Mesenchymal stem cell (in vitro differentiated cells and primary cell): ENCODE results near the gene PARD3.
A peak's percentile ranks its signal among the peaks of the same experiment; 100 is the strongest.

Experiments
- DNase-seq: peaks from one replicate; pipeline ENCODE4 v3.0.0-alpha.2; 2013
- H2AFZ ChIP-seq: one replicate; pipeline ENCODE4 v1.6.1; 2013; ENCODE audit warnings: low read depth, mild to moderate bottlenecking, control low read depth, inconsistent platforms, low read length, moderate library complexity
- H2AK5ac ChIP-seq: 2 replicates; pipeline ENCODE4 v1.6.1; 2013; ENCODE audit warnings: low read length, moderate library complexity, mild to moderate bottlenecking, inconsistent platforms; ENCODE audit not compliant: severe bottlenecking
- H2BK120ac ChIP-seq: one replicate; pipeline ENCODE4 v1.6.1; 2013; ENCODE audit warnings: low read depth, mild to moderate bottlenecking, inconsistent platforms, low read length, moderate library complexity
- H2BK12ac ChIP-seq, 2 experiments: one replicate each; pipeline ENCODE4 v1.6.1; 2013; ENCODE audit warnings: inconsistent platforms in 2 of 2, low read length in 2 of 2, mild to moderate bottlenecking in 2 of 2, moderate library complexity in 2 of 2, control low read depth in 1 of 2
- H2BK15ac ChIP-seq: one replicate; pipeline ENCODE4 v1.6.1; 2013; ENCODE audit warnings: mild to moderate bottlenecking, low read depth, inconsistent platforms; ENCODE audit not compliant: poor library complexity, severe bottlenecking
- H2BK5ac ChIP-seq: 2 replicates; pipeline ENCODE4 v1.6.1; 2013; ENCODE audit warnings: low read depth, mild to moderate bottlenecking, low read length, control low read depth, inconsistent platforms; ENCODE audit not compliant: poor library complexity, severe bottlenecking
- H3K14ac ChIP-seq, 2 experiments: one replicate each; pipeline ENCODE4 v1.6.1; 2013; ENCODE audit warnings: inconsistent platforms in 2 of 2, low read length in 2 of 2, control low read depth in 1 of 2, mild to moderate bottlenecking in 1 of 2, moderate library complexity in 1 of 2
- H3K18ac ChIP-seq, 2 experiments: one replicate each; pipeline ENCODE4 v1.6.1; 2013; ENCODE audit warnings: inconsistent platforms in 2 of 2, low read length in 2 of 2, control low read depth in 1 of 2, low read depth in 1 of 2, mild to moderate bottlenecking in 1 of 2
- H3K23ac ChIP-seq, 2 experiments: one replicate each; pipeline ENCODE4 v1.6.1; 2013; ENCODE audit warnings: inconsistent platforms in 2 of 2, low read length in 2 of 2, mild to moderate bottlenecking in 2 of 2, moderate library complexity in 2 of 2, control low read depth in 1 of 2
- H3K27ac ChIP-seq: 2 replicates; pipeline ENCODE4 v1.5.1; 2013; ENCODE audit warnings: mild to moderate bottlenecking, moderate library complexity, low read length, control low read depth, inconsistent platforms; ENCODE audit not compliant: poor library complexity, severe bottlenecking
- H3K27me3 ChIP-seq, 2 experiments: 2 replicates each; pipeline versions ENCODE4 v1.6.1 to v1.7.0; 2013; ENCODE audit warnings: low read length in 2 of 2, mild to moderate bottlenecking in 2 of 2, moderate library complexity in 2 of 2, control low read depth in 1 of 2, inconsistent platforms in 1 of 2; ENCODE audit not compliant: control insufficient read depth in 1 of 2, insufficient read depth in 1 of 2
- H3K36me3 ChIP-seq, 2 experiments: 2 replicates each; pipeline versions ENCODE4 v1.6.1 to v1.7.0; 2013; ENCODE audit warnings: low read length in 2 of 2, control low read depth in 1 of 2, inconsistent platforms in 1 of 2, low read depth in 1 of 2, mild to moderate bottlenecking in 1 of 2; ENCODE audit not compliant: insufficient read depth in 2 of 2, control insufficient read depth in 1 of 2
- H3K4ac ChIP-seq, 2 experiments: one replicate each; pipeline ENCODE4 v1.6.1; 2013; ENCODE audit warnings: inconsistent platforms in 2 of 2, low read length in 2 of 2, mild to moderate bottlenecking in 2 of 2, moderate library complexity in 2 of 2, control low read depth in 1 of 2, low read depth in 1 of 2
- H3K4me1 ChIP-seq: 2 replicates; pipeline ENCODE4 v1.6.1; 2013; ENCODE audit warnings: low read depth, low read length, control low read depth; ENCODE audit not compliant: control insufficient read depth, insufficient read depth
- H3K4me2 ChIP-seq: 2 replicates; pipeline ENCODE4 v1.6.1; 2013; ENCODE audit warnings: low read length, mild to moderate bottlenecking, inconsistent platforms; ENCODE audit not compliant: poor library complexity, severe bottlenecking
- H3K4me3 ChIP-seq, 2 experiments: 2 replicates each; pipeline versions ENCODE4 v1.5.1 to v1.7.0; 2013; ENCODE audit warnings: low read length in 2 of 2, mild to moderate bottlenecking in 2 of 2, control low read depth in 1 of 2, low read depth in 1 of 2; ENCODE audit not compliant: insufficient read depth in 1 of 2
- H3K79me1 ChIP-seq: replicated peaks from 2 replicates; pipeline ENCODE4 v1.6.1; 2013; ENCODE audit warnings: mild to moderate bottlenecking, control low read depth, low read length, inconsistent platforms; ENCODE audit not compliant: poor library complexity, severe bottlenecking
- H3K9ac ChIP-seq: 2 replicates; pipeline ENCODE4 v1.7.0; 2013; ENCODE audit warnings: mild to moderate bottlenecking, low read length, moderate library complexity
- H3K9me3 ChIP-seq: 2 replicates; pipeline ENCODE4 v1.7.0; 2013; ENCODE audit warnings: mild to moderate bottlenecking, low read length; ENCODE audit not compliant: control insufficient read depth
- H4K8ac ChIP-seq: one replicate; pipeline ENCODE4 v1.6.1; 2013; ENCODE audit warnings: inconsistent platforms, mild to moderate bottlenecking, low read length, moderate library complexity
- H4K91ac ChIP-seq: one replicate; pipeline ENCODE4 v1.6.1; 2013; ENCODE audit warnings: mild to moderate bottlenecking, low read length, inconsistent platforms
- WGBS: methylation state at CpG from one replicate; pipeline ENCODE4 v1.1.7; 2013; ENCODE audit warnings: mixed read lengths; 5-methylcytosine and 5-hydroxymethylcytosine counted together

Gene PARD3

DNA sequence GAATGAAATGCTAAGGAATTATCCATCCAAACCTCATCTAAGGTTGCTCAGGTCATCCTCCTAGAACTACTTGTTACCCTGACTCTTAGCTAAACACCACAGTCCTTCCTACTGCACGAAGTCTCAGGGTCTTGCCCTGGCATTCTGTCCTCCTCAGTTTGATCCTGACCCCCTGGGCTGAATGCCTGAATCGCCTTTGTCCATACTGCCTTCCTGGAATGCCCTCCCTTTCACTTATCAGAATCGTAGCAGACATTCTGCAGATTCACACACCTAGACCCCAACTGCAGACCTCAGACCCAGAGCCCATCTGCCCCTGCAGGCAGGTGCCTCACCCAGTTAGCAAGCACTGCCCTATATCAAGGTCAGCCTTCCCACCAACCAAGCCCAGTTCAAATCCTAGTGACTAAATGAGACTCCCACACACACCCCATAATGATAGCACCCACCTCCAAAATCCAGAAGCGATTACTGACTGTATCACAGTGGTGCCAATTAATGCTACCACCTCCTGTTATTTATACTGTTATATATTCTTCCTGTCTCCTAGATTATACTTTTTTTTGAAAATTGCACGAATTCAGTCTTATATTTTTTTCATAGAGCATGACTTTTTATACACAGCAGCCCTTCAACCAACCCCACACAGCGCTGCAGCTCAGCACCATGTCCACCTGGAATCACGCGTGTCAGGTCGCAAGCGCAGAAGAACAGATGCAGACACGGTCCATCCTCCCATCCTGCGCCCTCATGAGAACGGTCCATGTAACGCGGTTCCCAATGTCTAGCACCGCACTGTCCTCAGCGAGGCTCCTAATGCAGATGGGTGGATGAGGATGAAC lies 3.7 kb downstream of the PARD3 start:
- DNase-seq, result no peak
- no peak overlapping the region for H3K4ac ChIP-seq
- H4K91ac ChIP-seq, result peak overlapping the region; percentile 83
- peak overlapping the region; percentile 20 for H3K4me2 ChIP-seq
- H3K4me3 ChIP-seq, result no peak overlapping the region
- H2BK5ac ChIP-seq, result no peak overlapping the region
- H3K18ac ChIP-seq, result peak overlapping the region in 1 of 2 experiments; percentile 80
- 87% methylated on average over 17 of the region's 17 CpGs for WGBS
- H2AK5ac ChIP-seq, result peak overlapping the region; percentile 99
- H3K9me3 ChIP-seq, result no peaks in the 10 kb centered on the region
- peak overlapping the region in 1 of 2 experiments; percentile 51 for H2BK12ac ChIP-seq
- peak overlapping the region; percentile 69 for H3K27ac ChIP-seq
- H3K4me1 ChIP-seq, result peaks cover 36% of the 10 kb centered on the region
- no peak overlapping the region for H4K8ac ChIP-seq
- H3K27me3 ChIP-seq, result no peaks in the 10 kb centered on the region
- peak overlapping the region in 1 of 2 experiments; percentile 70 for H3K23ac ChIP-seq
- H2BK120ac ChIP-seq, result no peak overlapping the region
- H2BK15ac ChIP-seq, result no peak overlapping the region
- H3K36me3 ChIP-seq, result peaks cover 0 to 5% of the 10 kb centered on the region in 2 experiments
- peak overlapping the region in 1 of 2 experiments; percentile 35 for H3K14ac ChIP-seq
- no peak overlapping the region for H3K9ac ChIP-seq
- H2AFZ ChIP-seq, result no peak overlapping the region
- no peaks in the 10 kb centered on the region for H3K79me1 ChIP-seq

DNA sequence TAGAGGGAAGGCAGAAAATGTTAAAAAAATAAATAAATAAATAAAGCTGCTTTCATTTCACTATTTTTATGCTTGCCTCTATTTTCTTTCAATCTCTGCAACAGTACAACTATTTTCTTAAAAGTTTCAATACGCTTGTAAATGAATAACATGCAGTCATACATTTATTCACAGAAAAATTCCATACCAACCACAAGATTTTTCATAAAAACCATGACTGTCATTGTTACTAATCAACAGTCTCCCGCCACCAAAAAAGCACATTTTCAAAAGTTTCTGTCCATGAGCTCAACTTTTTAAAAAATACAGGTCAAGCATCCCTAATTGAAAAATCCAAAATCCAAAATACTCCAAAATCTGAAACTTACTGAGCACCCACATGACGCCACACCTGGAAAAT lies 5.3 kb downstream of the PARD3 start:
- no peaks in the 10 kb centered on the region for H3K79me1 ChIP-seq

DNA sequence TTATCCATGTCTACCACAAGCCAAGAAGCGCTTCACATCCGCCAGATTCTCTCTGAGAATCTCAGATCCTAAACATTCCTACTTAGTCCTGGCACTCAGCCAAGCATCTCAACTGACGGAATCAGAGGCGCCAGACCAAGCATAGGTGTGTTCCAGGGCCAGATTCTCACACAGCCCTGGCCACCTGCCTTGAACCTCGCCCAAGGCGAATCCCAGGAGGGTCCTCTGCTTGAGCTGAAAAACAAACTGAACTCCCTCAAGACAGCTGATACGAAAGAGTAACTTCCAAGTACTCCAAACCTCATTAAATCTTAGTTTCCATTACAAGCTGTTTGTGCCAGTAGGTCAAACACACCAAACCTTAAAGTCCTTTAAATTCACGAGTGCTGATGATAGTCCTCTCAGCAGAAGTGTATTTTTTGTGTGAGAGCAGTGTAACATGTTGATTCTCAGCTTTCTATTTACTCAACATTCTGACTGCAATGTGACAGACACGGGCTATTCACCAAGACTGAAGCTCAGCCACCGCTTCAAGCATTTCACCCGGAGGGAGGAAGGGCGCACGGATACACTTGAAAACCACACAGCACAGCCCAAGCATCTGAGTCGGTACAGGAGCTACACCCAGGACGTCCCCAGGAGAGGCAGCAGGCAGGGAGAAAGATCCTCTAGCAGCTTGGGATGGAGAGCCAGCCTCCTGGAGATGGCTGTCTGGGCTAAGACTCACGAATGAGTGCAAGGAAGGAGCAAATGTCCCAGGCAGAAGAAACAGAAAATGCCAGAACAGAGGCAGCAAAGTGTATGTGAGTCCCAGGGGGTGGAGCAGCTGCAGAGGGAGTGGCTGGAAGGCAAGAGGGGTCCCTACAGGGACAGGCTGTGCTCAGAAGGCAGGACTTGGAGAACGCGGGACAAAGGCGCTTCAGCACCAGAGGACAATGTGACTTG lies 6.0 kb downstream of the PARD3 start:
- H3K9me3 ChIP-seq, result no peaks in the 10 kb centered on the region
- peaks cover 0 to 5% of the 10 kb centered on the region in 2 experiments for H3K36me3 ChIP-seq
- no peaks in the 10 kb centered on the region for H3K27me3 ChIP-seq
- H2BK5ac ChIP-seq, result peak overlapping the region; percentile 59
- DNase-seq, result peak; percentile 73
- H2BK120ac ChIP-seq, result no peak overlapping the region
- no peak overlapping the region for H2AFZ ChIP-seq
- H3K4me1 ChIP-seq, result peaks cover 35% of the 10 kb centered on the region
- peak overlapping the region in 1 of 2 experiments; percentile 94 for H3K23ac ChIP-seq
- peak overlapping the region; percentile 81 for H3K27ac ChIP-seq
- H3K4ac ChIP-seq, result no peak overlapping the region
- H4K91ac ChIP-seq, result no peak overlapping the region
- WGBS, result 44% methylated on average over 17 of the region's 19 CpGs
- peak overlapping the region in 1 of 2 experiments; percentile 58 for H3K18ac ChIP-seq
- peak overlapping the region in 1 of 2 experiments; percentile 46 for H2BK12ac ChIP-seq
- peak overlapping the region in 1 of 2 experiments; percentile 64 for H3K14ac ChIP-seq
- H3K9ac ChIP-seq, result peak overlapping the region; percentile 53
- H2BK15ac ChIP-seq, result no peak overlapping the region
- peak overlapping the region in 1 of 2 experiments; percentile 73 for H3K4me3 ChIP-seq
- H3K79me1 ChIP-seq, result no peaks in the 10 kb centered on the region
- H2AK5ac ChIP-seq, result peak overlapping the region; percentile 76
- peak overlapping the region; percentile 65 for H3K4me2 ChIP-seq
- no peak overlapping the region for H4K8ac ChIP-seq

More for the DNA sequence above, 5.3 kb downstream of the PARD3 start:
- H3K4me2 ChIP-seq, result peak overlapping the region; percentile 65
- DNase-seq, result no peak
- peaks cover 0 to 5% of the 10 kb centered on the region in 2 experiments for H3K36me3 ChIP-seq
- 93% methylated on average over 3 of the region's 3 CpGs for WGBS
- H2AK5ac ChIP-seq, result no peak overlapping the region
- H2BK120ac ChIP-seq, result no peak overlapping the region
- peaks cover 35% of the 10 kb centered on the region for H3K4me1 ChIP-seq
- no peaks in the 10 kb centered on the region for H3K27me3 ChIP-seq
- peak overlapping the region; percentile 53 for H3K9ac ChIP-seq
- no peak overlapping the region for H2AFZ ChIP-seq
- no peak overlapping the region for H3K18ac ChIP-seq
- H2BK12ac ChIP-seq, result no peak overlapping the region
- H3K4me3 ChIP-seq, result peak overlapping the region in 1 of 2 experiments; percentile 73
- no peak overlapping the region for H4K91ac ChIP-seq
- no peak overlapping the region for H3K23ac ChIP-seq
- H2BK15ac ChIP-seq, result no peak overlapping the region
- H3K27ac ChIP-seq, result peak overlapping the region; percentile 81
- H3K14ac ChIP-seq, result no peak overlapping the region
- H2BK5ac ChIP-seq, result peak overlapping the region; percentile 59
- H4K8ac ChIP-seq, result no peak overlapping the region
- no peaks in the 10 kb centered on the region for H3K9me3 ChIP-seq
- no peak overlapping the region for H3K4ac ChIP-seq
